SW480 (cell line): ENCODE measurements around the gene IL17RB.

Experiments used
- DNase-seq: peaks from one replicate; pipeline ENCODE4 v3.0.0-alpha.2; 2016; ENCODE audit warnings: low spot score

The IL17RB gene

DNA sequence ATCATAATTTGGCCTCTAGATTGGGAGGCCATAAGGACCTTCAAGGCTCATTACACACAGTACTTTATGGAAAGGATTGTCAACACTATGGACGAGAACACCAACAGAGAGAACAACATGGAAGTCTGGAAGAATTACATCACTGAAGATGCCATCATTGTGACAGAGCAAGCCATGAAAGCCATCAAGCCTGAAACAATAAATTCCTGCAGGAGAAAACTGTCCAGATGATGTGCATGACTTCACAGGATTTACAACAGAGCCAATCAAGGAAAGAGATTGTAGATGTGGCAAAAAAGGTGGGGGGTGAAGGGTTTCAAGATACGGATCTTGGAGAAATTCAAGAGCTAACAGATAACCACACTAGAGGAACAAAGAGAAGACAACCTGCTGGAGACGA is 15.9 kb downstream of the IL17RB start:
- DNase-seq: no peak

- DNase-seq: no peak
These were observed 16.8 kb downstream of the IL17RB start for GRCh38 chr3:53863145-53863544.

- no peak for DNase-seq
These were observed 19.5 kb downstream of the IL17RB start for GRCh38 chr3:53865732-53866499.

DNA sequence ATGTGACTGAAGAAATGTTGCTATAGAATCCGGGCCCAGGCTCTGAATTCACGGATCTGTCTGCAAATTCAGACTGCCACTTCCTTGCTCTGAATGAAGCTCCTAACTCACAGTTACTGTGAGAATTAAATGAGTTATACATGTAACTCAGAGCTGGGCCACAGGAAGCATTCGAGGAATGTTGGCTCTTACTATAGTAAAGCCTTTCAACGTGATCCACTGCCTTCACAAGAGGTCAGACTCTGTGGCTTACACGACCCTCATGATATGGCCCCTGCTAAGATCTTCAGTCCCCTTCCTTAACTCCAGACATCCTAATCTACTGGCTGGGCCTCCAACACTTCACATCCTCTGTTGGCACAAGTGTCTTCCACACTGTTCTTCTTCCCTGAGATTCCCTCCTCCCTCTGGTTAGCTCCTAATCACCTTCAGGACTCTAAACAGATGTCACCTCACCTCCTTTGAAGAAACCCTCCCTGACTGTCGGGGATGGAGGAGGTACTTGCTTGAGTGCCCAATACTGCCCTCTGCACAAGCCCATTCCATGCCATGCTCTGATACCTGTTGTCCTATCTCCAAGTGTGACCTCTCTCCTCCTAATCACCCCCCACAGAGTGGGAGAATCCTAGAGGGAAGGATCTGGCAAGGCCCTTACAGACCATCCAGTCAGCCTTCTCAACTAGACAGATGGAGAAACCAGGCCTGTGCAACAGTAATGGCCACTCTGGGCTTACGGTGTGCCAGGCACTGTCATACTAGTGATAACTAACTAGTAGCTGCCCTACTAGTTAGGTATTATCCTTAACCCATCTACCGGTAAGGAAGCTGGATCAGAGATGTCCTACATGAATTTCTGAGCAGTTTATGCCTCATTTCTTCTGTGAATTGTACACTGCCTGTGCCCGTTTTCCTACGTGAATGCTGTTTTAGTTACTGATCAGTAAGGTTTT is 34.3 kb downstream of the IL17RB start:
- DNase-seq: no peak

GRCh38 chr3:53881691-53882593 is 35.6 kb downstream of the IL17RB start, which contains the start of gene ACTR8:
Gene ACTR8 (minus strand): TSS chr3:53882152. CDS start chr3:53882101, 51 bp downstream.
- peak; percentile 81 for DNase-seq

DNA sequence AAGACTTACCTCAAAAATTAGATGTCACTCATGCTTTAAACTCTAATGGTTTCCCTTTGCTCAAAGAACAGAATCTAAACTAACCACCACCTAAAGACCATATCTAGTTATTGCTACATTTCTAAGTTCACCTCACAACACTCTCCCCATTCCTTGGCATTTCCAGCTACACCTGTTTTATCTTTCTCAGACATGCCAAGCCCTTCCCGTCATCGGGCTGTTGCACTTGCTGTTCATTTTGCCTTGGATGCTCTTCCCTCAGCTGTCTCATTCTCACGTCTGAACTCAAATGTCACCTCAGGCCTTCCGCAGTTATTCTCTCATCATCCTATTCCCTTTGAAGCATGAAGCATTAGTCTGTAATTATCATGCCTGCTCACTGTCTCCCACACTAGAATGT is 36.6 kb downstream of the IL17RB start:
- no peak for DNase-seq

GRCh38 chr3:53884623-53885022 is 38.3 kb downstream of the IL17RB start:
- DNase-seq: no peak

- no peak for DNase-seq
These were observed 38.9 kb downstream of the IL17RB start for GRCh38 chr3:53885239-53885638.

GRCh38 chr3:53887446-53887845 is 41.1 kb downstream of the IL17RB start:
- no peak for DNase-seq

DNA sequence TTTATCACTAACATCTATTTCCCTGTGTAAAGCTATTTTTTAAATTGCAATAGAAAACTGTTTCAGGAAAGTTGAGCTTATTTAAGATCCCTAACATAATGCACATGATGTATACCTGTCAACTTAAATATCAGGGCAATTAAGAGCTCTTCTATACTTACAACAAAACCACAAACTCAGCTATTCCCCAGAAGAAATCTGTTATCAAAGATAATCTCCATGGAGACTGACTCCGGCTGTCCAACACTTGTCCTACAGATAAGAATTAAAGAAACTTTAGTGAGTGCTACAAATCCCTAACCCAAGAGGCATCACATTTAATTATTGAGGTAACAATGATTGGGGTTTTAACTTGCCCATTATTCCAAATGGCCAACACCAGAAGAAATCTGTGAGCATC is 41.9 kb downstream of the IL17RB start:
- no peak for DNase-seq

- peak; percentile 61 for DNase-seq
These were observed 44.5 kb downstream of the IL17RB start for GRCh38 chr3:53890726-53891475.

DNA sequence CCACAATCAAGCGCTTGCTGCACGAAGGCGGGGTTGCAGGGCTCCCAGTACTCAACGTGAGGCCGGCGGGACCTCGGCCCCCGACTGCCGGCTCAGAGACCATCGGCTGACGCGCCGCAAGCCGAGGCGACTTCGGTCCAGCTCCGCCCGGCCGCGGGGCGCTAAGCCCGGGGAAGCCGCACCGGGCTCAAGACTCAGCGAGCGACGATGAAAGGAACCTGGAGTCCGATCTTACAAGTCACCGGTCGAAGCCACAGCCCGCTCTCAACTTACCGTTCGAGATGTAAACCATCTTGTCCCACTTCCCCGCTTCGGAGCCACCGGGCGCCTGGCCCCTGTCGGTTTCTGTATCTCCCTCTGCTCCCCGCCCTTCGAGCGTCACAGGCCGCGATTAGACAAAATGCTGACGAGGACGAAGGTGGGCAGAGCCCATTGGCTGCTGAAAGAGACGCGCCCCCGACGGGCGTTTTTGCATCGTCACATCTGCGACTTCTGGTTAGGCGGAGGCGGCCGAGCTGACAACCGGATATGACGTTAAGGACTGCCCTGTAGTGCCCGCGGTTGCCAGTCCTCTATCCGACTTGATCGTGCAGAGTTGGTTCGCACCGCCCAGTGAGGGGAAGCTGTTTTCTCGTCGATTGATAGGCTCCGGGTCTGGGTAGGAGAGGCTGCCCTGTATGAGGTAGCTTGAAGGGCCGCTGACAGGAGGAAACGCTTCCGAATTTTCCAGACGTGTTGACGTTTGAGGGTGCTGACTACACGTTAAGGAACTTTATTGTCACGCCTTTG is 45.3 kb downstream of the IL17RB start, which contains the start of gene SELENOK:
SELENOK (minus strand) TSS at position 363 of the 789 bp plus-strand sequence.
- peak; percentile 99 for DNase-seq

- DNase-seq: no peak
These were observed 45.9 kb downstream of the IL17RB start for GRCh38 chr3:53892286-53892637.

DNA sequence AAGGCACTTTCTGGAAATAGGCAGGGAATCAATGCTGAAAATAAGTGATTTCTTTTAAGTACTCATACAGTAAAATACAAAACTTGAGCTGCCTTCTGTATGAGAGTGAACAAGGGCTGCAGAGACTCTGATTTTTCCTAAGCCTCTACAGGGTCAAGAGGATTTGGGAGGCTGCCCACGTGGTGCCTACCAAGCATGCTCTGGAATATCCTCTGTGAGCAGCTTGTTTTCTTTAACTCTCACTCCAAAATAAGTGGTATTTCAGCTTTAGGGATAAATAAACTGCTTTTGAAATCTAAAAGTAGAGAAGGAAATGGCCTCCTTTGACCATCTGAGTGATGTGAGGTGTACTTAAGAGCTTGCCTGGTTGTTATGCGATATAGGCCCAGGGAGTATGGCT is 53.4 kb downstream of the IL17RB start:
- DNase-seq: no peak

DNA sequence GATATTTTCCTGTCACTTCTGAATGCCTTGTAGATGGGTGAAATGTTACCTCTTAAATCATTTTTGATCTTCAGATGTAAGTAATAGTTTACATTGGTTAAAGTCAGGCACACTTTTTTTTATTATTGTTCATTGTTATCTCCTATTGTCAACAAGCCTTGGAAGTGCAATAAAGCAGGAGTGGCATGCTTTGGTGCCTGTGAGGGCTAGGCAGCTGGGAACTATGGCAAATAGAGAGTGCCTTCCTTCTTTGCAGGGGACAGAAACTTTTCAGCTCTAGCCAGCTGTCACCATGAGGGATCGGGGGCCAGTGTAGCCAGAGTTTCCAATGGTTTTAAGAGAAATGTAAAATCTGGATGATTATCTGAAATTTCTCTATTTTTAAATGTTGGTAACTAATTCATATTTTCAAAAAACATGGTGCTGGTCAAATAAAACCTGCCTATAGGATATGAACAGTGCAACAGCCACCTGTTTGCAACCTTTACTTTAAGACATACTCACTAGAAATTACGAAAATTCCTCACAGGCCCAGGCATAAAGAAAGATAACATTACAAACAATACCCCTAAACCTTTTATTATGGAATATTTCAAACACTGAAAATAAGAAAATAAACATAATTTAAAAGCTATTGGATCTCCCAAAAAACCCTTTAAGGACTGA is 54.4 kb downstream of the IL17RB start:
- no peak for DNase-seq

GRCh38 chr3:53902067-53902466 is 55.7 kb downstream of the IL17RB start:
- no peak for DNase-seq

- no peak for DNase-seq
These were observed 56.3 kb downstream of the IL17RB start for GRCh38 chr3:53902711-53903110.

- no peak for DNase-seq
These were observed 67.0 kb downstream of the IL17RB start for GRCh38 chr3:53913401-53913800.
